Measurements from ENCODE around the gene GRID1.

Gene GRID1

GRCh38 chr10:85868627-85869499, 497.7 kb downstream of the GRID1 start (continued):
- TF ChIP-seq ZNF513 (tag by site-specific recombination; IDR thresholded peaks at IDR 0.05): no peak

DNA sequence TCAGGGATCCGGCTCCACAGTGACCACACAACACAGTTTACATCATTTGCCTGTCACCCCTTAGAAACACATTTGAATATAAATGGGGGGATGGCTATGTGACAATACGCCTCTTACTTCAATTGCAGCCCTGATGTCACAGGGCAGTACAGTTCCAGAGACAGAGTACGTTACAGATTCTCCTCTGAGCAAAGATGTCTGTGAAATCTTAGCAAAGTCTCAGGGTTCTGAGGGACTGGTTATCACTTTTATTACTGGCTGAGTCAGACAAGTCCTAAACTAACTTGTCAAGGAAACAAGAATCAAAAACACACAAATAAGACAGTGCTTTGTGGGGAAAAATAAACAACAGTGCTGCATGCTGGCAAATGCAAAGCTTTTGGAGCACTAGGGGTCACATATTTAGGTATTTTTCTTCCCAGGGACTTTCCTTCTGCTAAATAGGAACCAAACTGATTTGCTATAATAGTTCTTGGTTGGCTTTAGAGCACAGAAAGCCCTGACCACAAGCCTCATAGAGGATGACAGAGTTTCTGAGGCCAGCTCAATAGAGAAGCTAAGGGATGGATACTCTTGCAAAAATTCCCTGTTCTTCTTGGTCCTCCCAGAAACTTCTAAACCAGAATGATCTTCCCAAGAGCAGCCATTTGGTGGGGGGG, 501.6 kb downstream of the GRID1 start:
- Histone ChIP-seq H3K4me1 (ENCODE audit: control insufficient read depth, insufficient read depth, low read length) (peaks cover 3% of the 10 kb centered on the region), H3K36me3 (ENCODE audit: control insufficient read depth in 2 of 2, insufficient read depth in 1 of 2, low read length in 2 of 2) (no peaks in the 10 kb centered on the region), H3K4me3 (ENCODE audit: low read depth, low read length) (no peak overlapping the region), H3K9me3 (ENCODE audit: control insufficient read depth, insufficient read depth, low read depth, low read length) (no peaks in the 10 kb centered on the region), H3K27ac (ENCODE audit: extremely low read depth, low read depth, low read length) (no peak overlapping the region)
- ChIA-PET CTCF (interaction anchor here (0.7 kb wide), 1 partner anchor 248 kb away, joined by 4 read pairs; no protein-coding TSS in a partner anchor), POLR2A (no interaction called here)
- TF ChIP-seq ZNF155 (tag by site-specific recombination; IDR thresholded peaks at IDR 0.05) (no peak), SCRT1 (tag by site-specific recombination; IDR thresholded peaks at IDR 0.05; ENCODE audit: borderline replicate concordance) (no peak), RBAK (tag by site-specific recombination; IDR thresholded peaks at IDR 0.05) (no peak), ZFHX2 (tag by site-specific recombination; conservative IDR thresholded peaks at IDR 0.05) (no peak), ZBTB11 (tag by site-specific recombination; conservative IDR thresholded peaks at IDR 0.05; ENCODE audit: low read depth) (no peak), ZNF518A (tag by site-specific recombination; conservative IDR thresholded peaks at IDR 0.05; ENCODE audit: low read depth) (no peak), ZNF501 (tag by site-specific recombination; IDR thresholded peaks at IDR 0.05) (no peak), ZNF776 (tag by site-specific recombination; IDR thresholded peaks at IDR 0.05; ENCODE audit: borderline replicate concordance) (no peak)
- TF ChIP-seq, protein P1, sequence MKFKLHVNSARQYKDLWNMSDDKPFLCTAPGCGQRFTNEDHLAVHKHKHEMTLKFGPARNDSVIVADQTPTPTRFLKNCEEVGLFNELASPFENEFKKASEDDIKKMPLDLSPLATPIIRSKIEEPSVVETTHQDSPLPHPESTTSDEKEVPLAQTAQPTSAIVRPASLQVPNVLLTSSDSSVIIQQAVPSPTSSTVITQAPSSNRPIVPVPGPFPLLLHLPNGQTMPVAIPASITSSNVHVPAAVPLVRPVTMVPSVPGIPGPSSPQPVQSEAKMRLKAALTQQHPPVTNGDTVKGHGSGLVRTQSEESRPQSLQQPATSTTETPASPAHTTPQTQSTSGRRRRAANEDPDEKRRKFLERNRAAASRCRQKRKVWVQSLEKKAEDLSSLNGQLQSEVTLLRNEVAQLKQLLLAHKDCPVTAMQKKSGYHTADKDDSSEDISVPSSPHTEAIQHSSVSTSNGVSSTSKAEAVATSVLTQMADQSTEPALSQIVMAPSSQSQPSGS (tag by site-specific recombination; IDR thresholded peaks at IDR 0.05; ENCODE audit: low read depth): no peak
- TF ChIP-seq, protein P2, sequence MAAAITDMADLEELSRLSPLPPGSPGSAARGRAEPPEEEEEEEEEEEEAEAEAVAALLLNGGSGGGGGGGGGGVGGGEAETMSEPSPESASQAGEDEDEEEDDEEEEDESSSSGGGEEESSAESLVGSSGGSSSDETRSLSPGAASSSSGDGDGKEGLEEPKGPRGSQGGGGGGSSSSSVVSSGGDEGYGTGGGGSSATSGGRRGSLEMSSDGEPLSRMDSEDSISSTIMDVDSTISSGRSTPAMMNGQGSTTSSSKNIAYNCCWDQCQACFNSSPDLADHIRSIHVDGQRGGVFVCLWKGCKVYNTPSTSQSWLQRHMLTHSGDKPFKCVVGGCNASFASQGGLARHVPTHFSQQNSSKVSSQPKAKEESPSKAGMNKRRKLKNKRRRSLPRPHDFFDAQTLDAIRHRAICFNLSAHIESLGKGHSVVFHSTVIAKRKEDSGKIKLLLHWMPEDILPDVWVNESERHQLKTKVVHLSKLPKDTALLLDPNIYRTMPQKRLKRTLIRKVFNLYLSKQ (tag by site-specific recombination; IDR thresholded peaks at IDR 0.05; ENCODE audit: borderline replicate concordance): no peak
- TF ChIP-seq, protein P3, sequence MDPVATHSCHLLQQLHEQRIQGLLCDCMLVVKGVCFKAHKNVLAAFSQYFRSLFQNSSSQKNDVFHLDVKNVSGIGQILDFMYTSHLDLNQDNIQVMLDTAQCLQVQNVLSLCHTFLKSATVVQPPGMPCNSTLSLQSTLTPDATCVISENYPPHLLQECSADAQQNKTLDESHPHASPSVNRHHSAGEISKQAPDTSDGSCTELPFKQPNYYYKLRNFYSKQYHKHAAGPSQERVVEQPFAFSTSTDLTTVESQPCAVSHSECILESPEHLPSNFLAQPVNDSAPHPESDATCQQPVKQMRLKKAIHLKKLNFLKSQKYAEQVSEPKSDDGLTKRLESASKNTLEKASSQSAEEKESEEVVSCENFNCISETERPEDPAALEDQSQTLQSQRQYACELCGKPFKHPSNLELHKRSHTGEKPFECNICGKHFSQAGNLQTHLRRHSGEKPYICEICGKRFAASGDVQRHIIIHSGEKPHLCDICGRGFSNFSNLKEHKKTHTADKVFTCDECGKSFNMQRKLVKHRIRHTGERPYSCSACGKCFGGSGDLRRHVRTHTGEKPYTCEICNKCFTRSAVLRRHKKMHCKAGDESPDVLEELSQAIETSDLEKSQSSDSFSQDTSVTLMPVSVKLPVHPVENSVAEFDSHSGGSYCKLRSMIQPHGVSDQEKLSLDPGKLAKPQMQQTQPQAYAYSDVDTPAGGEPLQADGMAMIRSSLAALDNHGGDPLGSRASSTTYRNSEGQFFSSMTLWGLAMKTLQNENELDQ (tag by site-specific recombination; IDR thresholded peaks at IDR 0.05; ENCODE audit: low read depth): no peak
